ENCODE measurements around the gene RBPJL.

The RBPJL gene

GRCh38 chr20:45292343-45292742 lies 14.3 kb upstream of the RBPJL start:
- TF ChIP-seq CTCF (conservative IDR thresholded peaks at IDR 0.05; ENCODE audit: low read depth, low read length), result no peak
- no peak for DNase-seq (ENCODE audit: low read depth)

GRCh38 chr20:45293041-45294002 lies 13.3 kb upstream of the RBPJL start:
- peak; percentile 92 for TF ChIP-seq CTCF (conservative IDR thresholded peaks at IDR 0.05; ENCODE audit: low read depth, low read length)
- H3K4me3 ChIP-seq (ENCODE audit: low read depth, low read length), result peak overlapping the region; percentile 59
- peak; percentile 63 for DNase-seq (ENCODE audit: low read depth)

More at GRCh38 chr20:45292343-45292742, 14.3 kb upstream of the RBPJL start:
- H3K4me3 ChIP-seq (ENCODE audit: low read depth, low read length), result no peak overlapping the region

- TF ChIP-seq CTCF (conservative IDR thresholded peaks at IDR 0.05; ENCODE audit: low read depth, low read length), result no peak
- no peak for DNase-seq (ENCODE audit: low read depth)
- peak overlapping the region; percentile 59 for H3K4me3 ChIP-seq (ENCODE audit: low read depth, low read length)
These were observed 12.7 kb upstream of the RBPJL start for GRCh38 chr20:45294003-45294368.

GRCh38 chr20:45294659-45295058 lies 12.0 kb upstream of the RBPJL start:
- H3K4me3 ChIP-seq (ENCODE audit: low read depth, low read length), result no peak overlapping the region
- TF ChIP-seq CTCF (conservative IDR thresholded peaks at IDR 0.05; ENCODE audit: low read depth, low read length), result no peak
- DNase-seq (ENCODE audit: low read depth), result no peak

- TF ChIP-seq CTCF (conservative IDR thresholded peaks at IDR 0.05; ENCODE audit: low read depth, low read length), result no peak
- H3K4me3 ChIP-seq (ENCODE audit: low read depth, low read length), result no peak overlapping the region
- DNase-seq (ENCODE audit: low read depth), result no peak
These were observed 8.7 kb upstream of the RBPJL start for GRCh38 chr20:45297786-45298497.

GRCh38 chr20:45299786-45300185 lies 6.9 kb upstream of the RBPJL start:
- DNase-seq (ENCODE audit: low read depth), result no peak
- TF ChIP-seq CTCF (conservative IDR thresholded peaks at IDR 0.05; ENCODE audit: low read depth, low read length), result no peak
- H3K4me3 ChIP-seq (ENCODE audit: low read depth, low read length), result no peak overlapping the region
